ENCODE measurements around the gene NDEL1. TPM values are rescaled to one million over a fixed set of nuclear protein-coding genes. Genes with fewer than 3 reads are reported as not detected.

Gene NDEL1
- total RNA-seq, 1 donor from 2014 or later: 43.5 TPM

DNA sequence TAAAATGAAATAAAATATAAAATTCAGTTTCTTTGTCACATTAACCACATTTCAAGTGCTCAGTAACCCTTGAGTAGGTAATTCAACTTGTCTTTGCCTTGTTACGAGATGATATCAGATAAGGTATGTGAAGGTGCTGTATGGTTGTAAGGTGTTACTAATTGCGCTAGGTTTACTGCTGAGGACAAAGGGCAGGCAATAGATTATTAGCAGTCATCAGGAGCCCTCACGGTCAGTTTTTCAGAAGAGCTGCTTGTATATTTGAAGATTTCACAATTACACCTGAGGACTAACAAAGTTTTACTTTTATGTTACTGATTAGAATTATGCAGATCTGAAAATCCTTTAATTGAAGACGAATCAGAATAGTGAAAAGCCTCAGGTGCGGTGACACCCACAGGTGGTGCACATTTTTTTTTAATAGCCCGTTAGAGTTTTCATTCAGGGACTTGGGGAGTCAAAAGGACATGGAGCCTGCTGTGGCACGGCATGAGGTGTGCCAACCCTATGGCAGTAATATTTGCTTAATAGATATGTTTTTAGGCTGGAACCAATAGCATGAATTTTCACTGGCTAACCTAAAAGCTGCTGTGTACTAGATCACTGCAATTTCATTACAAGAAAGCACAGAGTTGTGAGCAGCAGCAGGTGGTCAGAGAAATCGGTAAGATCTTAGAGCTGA lies 16.4 kb downstream of the NDEL1 start:
- TF ChIP-seq, protein P1, sequence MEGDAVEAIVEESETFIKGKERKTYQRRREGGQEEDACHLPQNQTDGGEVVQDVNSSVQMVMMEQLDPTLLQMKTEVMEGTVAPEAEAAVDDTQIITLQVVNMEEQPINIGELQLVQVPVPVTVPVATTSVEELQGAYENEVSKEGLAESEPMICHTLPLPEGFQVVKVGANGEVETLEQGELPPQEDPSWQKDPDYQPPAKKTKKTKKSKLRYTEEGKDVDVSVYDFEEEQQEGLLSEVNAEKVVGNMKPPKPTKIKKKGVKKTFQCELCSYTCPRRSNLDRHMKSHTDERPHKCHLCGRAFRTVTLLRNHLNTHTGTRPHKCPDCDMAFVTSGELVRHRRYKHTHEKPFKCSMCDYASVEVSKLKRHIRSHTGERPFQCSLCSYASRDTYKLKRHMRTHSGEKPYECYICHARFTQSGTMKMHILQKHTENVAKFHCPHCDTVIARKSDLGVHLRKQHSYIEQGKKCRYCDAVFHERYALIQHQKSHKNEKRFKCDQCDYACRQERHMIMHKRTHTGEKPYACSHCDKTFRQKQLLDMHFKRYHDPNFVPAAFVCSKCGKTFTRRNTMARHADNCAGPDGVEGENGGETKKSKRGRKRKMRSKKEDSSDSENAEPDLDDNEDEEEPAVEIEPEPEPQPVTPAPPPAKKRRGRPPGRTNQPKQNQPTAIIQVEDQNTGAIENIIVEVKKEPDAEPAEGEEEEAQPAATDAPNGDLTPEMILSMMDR (IDR thresholded peaks at IDR 0.05; ENCODE audit: insufficient read depth, low read length, poor library complexity, severe bottlenecking): no peak
- no peaks in the 10 kb centered on the region for H3K27me3 ChIP-seq (ENCODE audit: control insufficient read depth, insufficient read depth, low read length)
- no peaks in the 10 kb centered on the region for H3K36me3 ChIP-seq (ENCODE audit: control insufficient read depth, insufficient read depth, low read length)
- H3K4me3 ChIP-seq (ENCODE audit: low read depth, low read length): no peak overlapping the region
- no peak for DNase-seq (ENCODE audit: low read depth)

DNA sequence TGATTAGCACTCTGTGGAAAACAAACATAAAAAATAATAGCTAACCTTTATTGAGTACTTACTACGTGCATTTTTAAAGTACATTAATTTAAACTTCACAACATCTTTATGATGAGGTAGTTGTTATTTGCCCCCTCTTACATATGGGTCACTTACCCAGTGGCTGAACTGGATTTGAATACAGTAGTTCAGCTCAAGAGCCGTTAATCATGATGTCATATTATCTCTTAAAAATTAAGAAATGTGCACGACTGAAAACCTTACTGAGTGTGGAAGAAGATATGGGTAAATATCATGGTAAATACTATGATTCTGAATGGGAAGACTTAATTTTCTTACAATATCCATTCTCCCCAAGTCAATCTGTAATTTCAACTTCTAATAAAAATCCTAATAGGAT lies 17.6 kb downstream of the NDEL1 start:
- no peak for DNase-seq (ENCODE audit: low read depth)
- no peak overlapping the region for H3K4me3 ChIP-seq (ENCODE audit: low read depth, low read length)
- TF ChIP-seq, protein P1 (IDR thresholded peaks at IDR 0.05; ENCODE audit: insufficient read depth, low read length, poor library complexity, severe bottlenecking): no peak
- H3K27me3 ChIP-seq (ENCODE audit: control insufficient read depth, insufficient read depth, low read length): no peaks in the 10 kb centered on the region
- H3K36me3 ChIP-seq (ENCODE audit: control insufficient read depth, insufficient read depth, low read length): no peaks in the 10 kb centered on the region

DNA sequence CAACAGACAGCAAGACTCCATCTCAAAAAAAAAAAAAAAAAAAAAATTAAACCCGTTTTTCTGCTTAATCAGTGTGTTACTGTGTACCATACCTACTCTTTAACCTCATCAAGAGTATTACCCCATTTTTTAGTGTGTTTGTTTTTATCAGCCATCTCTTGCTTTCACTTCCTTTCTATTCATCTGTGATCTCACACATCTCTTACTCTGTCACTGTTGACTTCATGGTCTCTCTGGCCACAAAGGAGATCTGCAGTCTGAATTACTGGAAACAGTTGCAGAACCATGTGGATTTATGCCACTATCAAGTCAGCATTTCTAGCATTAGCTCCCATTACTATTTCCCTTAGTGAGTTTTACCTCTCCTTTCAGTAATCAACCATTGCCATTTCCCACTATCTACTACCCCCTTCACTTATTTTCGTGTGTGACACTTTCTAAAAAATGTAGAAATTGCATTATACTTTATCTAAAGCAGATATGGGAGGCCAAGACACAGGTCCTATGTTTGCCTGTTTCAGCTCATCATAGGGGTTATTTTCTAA lies 20.1 kb downstream of the NDEL1 start:
- H3K27me3 ChIP-seq (ENCODE audit: control insufficient read depth, insufficient read depth, low read length): no peaks in the 10 kb centered on the region
- peaks cover 1% of the 10 kb centered on the region for H3K36me3 ChIP-seq (ENCODE audit: control insufficient read depth, insufficient read depth, low read length)
- TF ChIP-seq, protein P1 (IDR thresholded peaks at IDR 0.05; ENCODE audit: insufficient read depth, low read length, poor library complexity, severe bottlenecking): no peak
- DNase-seq (ENCODE audit: low read depth): no peak
- no peak overlapping the region for H3K4me3 ChIP-seq (ENCODE audit: low read depth, low read length)

DNA sequence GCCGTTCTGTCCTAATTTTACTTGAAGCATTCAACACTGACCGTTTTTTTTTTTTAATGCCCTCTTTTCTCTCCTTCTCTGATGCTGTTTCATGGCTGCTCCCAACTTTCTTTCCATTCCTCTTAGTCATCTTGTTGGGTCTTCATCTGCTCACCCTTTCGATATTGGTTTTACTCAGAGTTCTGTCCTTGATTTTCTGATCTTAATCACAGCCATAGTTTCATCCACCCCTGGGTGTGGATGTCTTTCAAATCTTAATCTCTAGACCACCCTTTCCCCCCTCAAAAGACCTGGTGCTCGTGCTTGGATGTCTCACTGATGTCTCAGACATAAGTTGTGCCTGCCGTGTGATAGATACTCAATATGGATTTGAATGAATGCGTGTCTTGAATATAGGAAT lies 22.4 kb downstream of the NDEL1 start:
- H3K36me3 ChIP-seq (ENCODE audit: control insufficient read depth, insufficient read depth, low read length): peaks cover 1% of the 10 kb centered on the region
- TF ChIP-seq, protein P1 (IDR thresholded peaks at IDR 0.05; ENCODE audit: insufficient read depth, low read length, poor library complexity, severe bottlenecking): no peak

DNA sequence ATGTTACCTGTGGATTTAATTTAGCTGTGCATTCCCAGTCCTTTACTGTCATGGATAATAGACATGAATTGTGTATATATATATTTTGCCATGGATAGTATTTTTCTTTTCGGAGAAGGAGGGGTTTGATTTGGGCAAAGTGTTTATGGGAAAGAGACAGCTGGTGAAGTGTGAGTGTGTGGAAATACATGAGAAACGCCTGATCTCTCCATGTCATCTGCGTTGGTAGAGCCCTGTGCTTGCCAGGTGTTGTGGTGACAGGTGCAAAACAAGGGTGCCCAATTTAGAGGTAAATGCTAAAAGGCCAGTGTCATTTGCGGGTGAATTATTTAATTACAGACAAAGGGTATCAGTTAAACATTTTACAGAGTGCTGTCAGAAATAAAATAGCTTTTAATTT lies 23.4 kb downstream of the NDEL1 start:
- DNase-seq (ENCODE audit: low read depth): no peak
- TF ChIP-seq, protein P1 (IDR thresholded peaks at IDR 0.05; ENCODE audit: insufficient read depth, low read length, poor library complexity, severe bottlenecking): no peak
- no peak overlapping the region for H3K4me3 ChIP-seq (ENCODE audit: low read depth, low read length)
- H3K36me3 ChIP-seq (ENCODE audit: control insufficient read depth, insufficient read depth, low read length): peaks cover 1% of the 10 kb centered on the region
- H3K27me3 ChIP-seq (ENCODE audit: control insufficient read depth, insufficient read depth, low read length): no peaks in the 10 kb centered on the region

More for the DNA sequence above, 22.4 kb downstream of the NDEL1 start:
- DNase-seq (ENCODE audit: low read depth): no peak
- H3K27me3 ChIP-seq (ENCODE audit: control insufficient read depth, insufficient read depth, low read length): no peaks in the 10 kb centered on the region
- H3K4me3 ChIP-seq (ENCODE audit: low read depth, low read length): no peak overlapping the region

DNA sequence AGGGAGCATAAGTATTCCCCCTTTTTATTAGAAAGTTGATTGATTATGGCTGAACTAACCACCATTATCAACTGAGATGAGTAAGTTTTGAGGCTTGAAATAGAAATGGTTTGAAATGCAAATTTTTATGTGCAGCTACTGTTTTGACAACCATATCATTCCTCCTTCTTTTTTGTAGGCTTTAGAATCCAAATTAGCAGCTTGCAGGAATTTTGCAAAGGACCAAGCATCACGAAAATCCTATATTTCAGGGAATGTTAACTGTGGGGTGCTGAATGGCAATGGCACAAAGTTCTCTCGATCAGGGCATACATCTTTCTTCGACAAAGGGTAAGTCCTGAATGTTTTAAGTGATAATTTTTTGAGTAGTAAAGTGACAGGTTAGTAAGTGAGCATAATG lies 24.1 kb downstream of the NDEL1 start:
- Histone ChIP-seq H3K4me3 (ENCODE audit: low read depth, low read length) (no peak overlapping the region), H3K36me3 (ENCODE audit: control insufficient read depth, insufficient read depth, low read length) (peaks cover 1% of the 10 kb centered on the region), H3K27me3 (ENCODE audit: control insufficient read depth, insufficient read depth, low read length) (no peaks in the 10 kb centered on the region)
- TF ChIP-seq, protein P1 (IDR thresholded peaks at IDR 0.05; ENCODE audit: insufficient read depth, low read length, poor library complexity, severe bottlenecking): no peak
- DNase-seq (ENCODE audit: low read depth): no peak

Data from kidney epithelial cell (primary cell).